HG02642 (cell line): Measurements from ENCODE around the gene PCID2.

Source experiments
- ATAC-seq: cut with Tn5 transposase; IDR thresholded peaks from one replicate; pipeline ENCODE4 v1.9.1; 2021; ENCODE audit warnings: mild to moderate bottlenecking; ENCODE audit not compliant: unreplicated experiment, poor library complexity

PCID2 gene

GRCh38 chr13:113135281-113135760, 73.1 kb downstream of the PCID2 start:
- no peak for ATAC-seq

- no peak for ATAC-seq
Observed at GRCh38 chr13:113129921-113130750, 78.3 kb downstream of the PCID2 start.

DNA sequence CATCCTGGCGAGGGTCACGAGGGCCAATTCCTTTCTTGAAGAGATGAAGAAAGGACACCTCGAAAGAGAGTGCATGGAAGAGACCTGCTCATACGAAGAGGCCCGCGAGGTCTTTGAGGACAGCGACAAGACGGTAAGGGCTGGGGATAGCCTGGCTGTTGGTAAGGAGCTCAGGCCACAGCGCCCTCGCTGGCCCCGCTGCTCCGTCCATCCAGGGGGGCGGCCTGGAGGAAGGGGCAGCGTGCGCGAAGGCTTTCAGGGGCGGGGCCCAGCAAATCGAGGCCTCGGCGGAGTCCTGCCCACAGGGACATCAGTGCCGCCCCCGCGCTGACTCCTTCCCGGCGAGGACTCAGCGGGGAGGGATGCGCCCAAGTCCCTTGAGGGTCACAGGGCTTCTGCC, 79.0 kb downstream of the PCID2 start:
- ATAC-seq = no peak
